Ascending aorta (tissue), 2 donors: ENCODE measurements around the gene VSX1. TPM values are rescaled to one million over a fixed set of nuclear protein-coding genes. Genes with fewer than 3 reads are reported as not detected.

ENCODE experiments used
- DNase-seq, 2 donors: peaks; one replicate each; pipeline ENCODE4 v3.0.0-alpha.2; 2019; ENCODE audit warnings: low spot score in 2 of 2
- H3K27ac ChIP-seq, 2 donors: fragments of 200-600 bp; sonication (generic); one replicate each; pipeline ENCODE4 v1.5.1; 2016 to 2017; ENCODE audit warnings: mild to moderate bottlenecking in 1 of 2
- H3K27me3 ChIP-seq: fragments of 200-600 bp; sonication (generic); one replicate; pipeline ENCODE4 v1.5.1; 2017
- H3K36me3 ChIP-seq, 2 donors: fragments of 200-600 bp; sonication (generic); one replicate each; pipeline ENCODE4 v1.5.1; 2016
- H3K4me1 ChIP-seq, 2 donors: fragments of 200-600 bp; sonication (generic); one replicate each; pipeline ENCODE4 v1.5.1; 2016 to 2017; ENCODE audit warnings: mild to moderate bottlenecking in 1 of 2
- H3K4me3 ChIP-seq, 2 donors: fragments of 200-600 bp; sonication (generic); one replicate each; pipeline ENCODE4 v1.5.1; 2016 to 2017; ENCODE audit warnings: mild to moderate bottlenecking in 1 of 2
- H3K9me3 ChIP-seq, 2 donors: fragments of 200-600 bp; sonication (generic); one replicate each; pipeline ENCODE4 v1.5.1; 2016
- CTCF ChIP-seq, 3 experiments: fragments of 200-600 bp in 2 of 3; fragments of 450-650 bp in 1 of 3; sonication (generic) in 2 of 3; IDR thresholded peaks; one replicate each; pipeline ENCODE4 v1.5.1; 2016 to 2019; ENCODE audit warnings: antibody characterized with exemption in 3 of 3, mild to moderate bottlenecking in 1 of 3, moderate library complexity in 1 of 3
- intact Hi-C: fragments of 100-400 bp; cut with DNase I; formaldehyde crosslinking; loops from one replicate; pipeline ENCODE4 v1.15.1; 2023
- total RNA-seq: library from RNA; depleted of rRNA; stranded (reverse); fragments of >200 nt; gene quantifications from one replicate; pipeline ENCODE4 v1.1.0, GENCODE V29; 2016

Gene VSX1
- total RNA-seq, 1 donor from 2014 or later: not detected

GRCh38 chr20:25082498-25082873 is 545 bp upstream of the VSX1 start:
- no peak overlapping the region for H3K27ac ChIP-seq
- no peak for TF ChIP-seq CTCF (IDR thresholded peaks at IDR 0.05)
- H3K9me3 ChIP-seq: no peaks in the 10 kb centered on the region
- no peak for DNase-seq
- no peak overlapping the region for H3K4me3 ChIP-seq
- H3K4me1 ChIP-seq: peaks cover 6 to 16% of the 10 kb centered on the region in 2 donors
- intact Hi-C loops: no loop called here
- no peaks in the 10 kb centered on the region for H3K36me3 ChIP-seq
- peaks cover 40% of the 10 kb centered on the region for H3K27me3 ChIP-seq

- intact Hi-C loops: no loop called here
- DNase-seq: no peak
Observed at GRCh38 chr20:25081065-25081729, 744 bp downstream of the VSX1 start.

GRCh38 chr20:25079171-25079570 is 2.8 kb downstream of the VSX1 start:
- no peaks in the 10 kb centered on the region for H3K9me3 ChIP-seq
- no peaks in the 10 kb centered on the region for H3K36me3 ChIP-seq
- no peak for TF ChIP-seq CTCF (IDR thresholded peaks at IDR 0.05)
- DNase-seq: no peak
- H3K27ac ChIP-seq: no peak overlapping the region
- peaks cover 26% of the 10 kb centered on the region for H3K27me3 ChIP-seq
- no peak overlapping the region for H3K4me3 ChIP-seq
- peaks cover 6 to 14% of the 10 kb centered on the region in 2 donors for H3K4me1 ChIP-seq
- intact Hi-C loops: no loop called here

More at GRCh38 chr20:25081065-25081729, 744 bp downstream of the VSX1 start:
- H3K9me3 ChIP-seq: no peaks in the 10 kb centered on the region
- peaks cover 40% of the 10 kb centered on the region for H3K27me3 ChIP-seq
- no peak for TF ChIP-seq CTCF (IDR thresholded peaks at IDR 0.05)
- H3K4me3 ChIP-seq: peak overlapping the region in 1 of 2 donors; percentile 9
- no peaks in the 10 kb centered on the region for H3K36me3 ChIP-seq
- H3K27ac ChIP-seq: no peak overlapping the region
- peaks cover 6 to 17% of the 10 kb centered on the region in 2 donors for H3K4me1 ChIP-seq

GRCh38 chr20:25078662-25079061 is 3.3 kb downstream of the VSX1 start:
- no peaks in the 10 kb centered on the region for H3K9me3 ChIP-seq
- intact Hi-C loops: no loop called here
- DNase-seq: no peak
- peaks cover 6 to 11% of the 10 kb centered on the region in 2 donors for H3K4me1 ChIP-seq
- peaks cover 25% of the 10 kb centered on the region for H3K27me3 ChIP-seq
- TF ChIP-seq CTCF (IDR thresholded peaks at IDR 0.05): no peak
- no peak overlapping the region for H3K27ac ChIP-seq
- no peaks in the 10 kb centered on the region for H3K36me3 ChIP-seq
- H3K4me3 ChIP-seq: no peak overlapping the region

- no peaks in the 10 kb centered on the region for H3K9me3 ChIP-seq
- peak overlapping the region; percentile 32 to 53 for H3K4me3 ChIP-seq
- peaks cover 6% of the 10 kb centered on the region in 2 donors for H3K4me1 ChIP-seq
- no peak overlapping the region for H3K27ac ChIP-seq
- peaks cover 19% of the 10 kb centered on the region for H3K27me3 ChIP-seq
- no peak for TF ChIP-seq CTCF (IDR thresholded peaks at IDR 0.05)
- H3K36me3 ChIP-seq: no peaks in the 10 kb centered on the region
- DNase-seq: no peak
- intact Hi-C loops: no loop called here
Observed at GRCh38 chr20:25077610-25078169, 4.3 kb downstream of the VSX1 start.
